Activated CD8-positive, alpha-beta memory T cell treated with anti-CD3 and anti-CD28 coated beads for 1 hour (primary cell): ENCODE data around the gene TRAF4.

ENCODE experiments used
- DNase-seq, 2 donors: peaks; one replicate each; pipeline ENCODE4 v3.0.0-alpha.2; 2020; ENCODE audit warnings: low read depth in 1 of 2; ENCODE audit errors: extremely low read depth in 1 of 2

The TRAF4 gene, protein sequence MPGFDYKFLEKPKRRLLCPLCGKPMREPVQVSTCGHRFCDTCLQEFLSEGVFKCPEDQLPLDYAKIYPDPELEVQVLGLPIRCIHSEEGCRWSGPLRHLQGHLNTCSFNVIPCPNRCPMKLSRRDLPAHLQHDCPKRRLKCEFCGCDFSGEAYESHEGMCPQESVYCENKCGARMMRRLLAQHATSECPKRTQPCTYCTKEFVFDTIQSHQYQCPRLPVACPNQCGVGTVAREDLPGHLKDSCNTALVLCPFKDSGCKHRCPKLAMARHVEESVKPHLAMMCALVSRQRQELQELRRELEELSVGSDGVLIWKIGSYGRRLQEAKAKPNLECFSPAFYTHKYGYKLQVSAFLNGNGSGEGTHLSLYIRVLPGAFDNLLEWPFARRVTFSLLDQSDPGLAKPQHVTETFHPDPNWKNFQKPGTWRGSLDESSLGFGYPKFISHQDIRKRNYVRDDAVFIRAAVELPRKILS

GRCh38 chr17:28743243-28744103 is at the start of gene TRAF4:
Gene TRAF4, plus strand, starts transcription at chr17:28744011. Its CDS starts 102 bp downstream, at chr17:28744113.
- peak in 1 of 2 donors; percentile 60 for DNase-seq

- DNase-seq = no peak
Observed at GRCh38 chr17:28698253-28698941, 45.4 kb upstream of the TRAF4 start.

- no peak for DNase-seq
Observed at GRCh38 chr17:28700278-28700677, 43.5 kb upstream of the TRAF4 start.

DNA sequence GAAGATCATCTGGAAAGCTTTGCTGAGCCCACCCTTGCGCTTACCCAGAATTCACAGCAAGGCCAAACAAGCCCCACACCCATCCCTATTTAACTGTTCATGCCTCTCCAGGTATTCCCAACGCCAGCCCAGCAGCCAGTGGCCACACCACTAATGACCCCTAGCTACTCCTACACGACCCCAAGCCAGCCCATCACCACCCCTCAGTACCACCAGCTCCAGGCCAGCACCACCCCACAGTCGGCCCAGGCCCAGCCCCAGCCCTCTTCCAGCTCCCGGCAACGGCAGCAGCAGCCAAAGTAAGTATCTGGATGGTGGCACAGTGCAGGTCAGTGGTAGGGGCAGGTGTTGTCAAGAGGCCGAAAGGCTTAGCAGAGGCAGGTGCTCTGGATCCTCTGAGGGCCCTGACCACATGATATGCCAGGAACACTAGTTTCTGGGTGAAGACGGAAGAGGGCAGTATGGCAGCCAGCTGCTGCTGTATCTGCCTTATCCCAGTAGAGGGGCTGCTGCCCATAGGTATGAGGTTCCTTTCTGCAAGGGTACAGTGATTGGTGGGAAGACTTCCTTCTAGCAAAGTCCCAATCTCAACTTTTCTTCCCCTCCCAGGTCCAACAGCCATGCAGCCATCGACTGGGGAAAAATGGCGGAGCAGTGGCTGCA is 42.9 kb upstream of the TRAF4 start:
- no peak for DNase-seq

- DNase-seq = no peak
Observed at GRCh38 chr17:28702026-28702751, 41.6 kb upstream of the TRAF4 start.

GRCh38 chr17:28702752-28703150 is 41.1 kb upstream of the TRAF4 start:
- no peak for DNase-seq

DNA sequence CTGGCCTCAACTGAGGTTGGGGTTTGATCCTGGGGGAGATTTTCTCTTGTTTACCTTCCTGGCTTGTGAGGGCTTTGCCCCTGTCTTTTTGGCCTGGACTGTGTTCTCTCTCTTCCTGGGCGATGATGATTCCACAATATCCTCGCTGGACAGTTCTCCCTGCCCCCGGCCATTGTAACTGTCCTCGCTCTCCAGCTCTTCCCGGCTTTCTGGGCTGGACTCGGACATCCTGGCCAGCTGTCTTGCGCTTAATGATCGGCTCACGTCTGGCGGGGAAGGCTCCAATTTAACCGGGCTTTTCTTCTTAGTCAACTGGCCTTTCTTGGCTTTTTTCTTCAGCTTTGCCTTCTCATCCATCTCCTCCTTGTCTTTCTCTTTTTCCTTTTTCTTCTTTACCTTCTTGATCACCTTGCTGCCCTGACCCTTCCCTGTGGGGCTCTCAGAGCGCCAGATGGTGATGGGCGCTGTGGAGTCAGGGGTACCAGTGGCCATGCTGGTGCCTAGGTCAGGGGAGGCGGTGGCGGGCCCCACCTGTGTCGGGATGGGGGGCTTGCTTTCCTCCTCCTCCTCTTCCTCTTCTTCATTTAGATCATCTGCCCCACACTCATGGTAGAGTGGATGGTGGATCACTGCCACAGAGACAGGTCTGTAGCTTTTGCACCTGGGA is 40.1 kb upstream of the TRAF4 start:
- no peak for DNase-seq

- no peak for DNase-seq
Observed at GRCh38 chr17:28704219-28704858, 39.5 kb upstream of the TRAF4 start.

- DNase-seq = no peak
Observed at GRCh38 chr17:28705074-28705659, 38.6 kb upstream of the TRAF4 start.

- no peak for DNase-seq
Observed at GRCh38 chr17:28705728-28706334, 38.0 kb upstream of the TRAF4 start.

GRCh38 chr17:28706471-28707338 is 37.1 kb upstream of the TRAF4 start:
- no peak for DNase-seq

GRCh38 chr17:28707339-28707720 is 36.5 kb upstream of the TRAF4 start:
- DNase-seq = no peak

DNA sequence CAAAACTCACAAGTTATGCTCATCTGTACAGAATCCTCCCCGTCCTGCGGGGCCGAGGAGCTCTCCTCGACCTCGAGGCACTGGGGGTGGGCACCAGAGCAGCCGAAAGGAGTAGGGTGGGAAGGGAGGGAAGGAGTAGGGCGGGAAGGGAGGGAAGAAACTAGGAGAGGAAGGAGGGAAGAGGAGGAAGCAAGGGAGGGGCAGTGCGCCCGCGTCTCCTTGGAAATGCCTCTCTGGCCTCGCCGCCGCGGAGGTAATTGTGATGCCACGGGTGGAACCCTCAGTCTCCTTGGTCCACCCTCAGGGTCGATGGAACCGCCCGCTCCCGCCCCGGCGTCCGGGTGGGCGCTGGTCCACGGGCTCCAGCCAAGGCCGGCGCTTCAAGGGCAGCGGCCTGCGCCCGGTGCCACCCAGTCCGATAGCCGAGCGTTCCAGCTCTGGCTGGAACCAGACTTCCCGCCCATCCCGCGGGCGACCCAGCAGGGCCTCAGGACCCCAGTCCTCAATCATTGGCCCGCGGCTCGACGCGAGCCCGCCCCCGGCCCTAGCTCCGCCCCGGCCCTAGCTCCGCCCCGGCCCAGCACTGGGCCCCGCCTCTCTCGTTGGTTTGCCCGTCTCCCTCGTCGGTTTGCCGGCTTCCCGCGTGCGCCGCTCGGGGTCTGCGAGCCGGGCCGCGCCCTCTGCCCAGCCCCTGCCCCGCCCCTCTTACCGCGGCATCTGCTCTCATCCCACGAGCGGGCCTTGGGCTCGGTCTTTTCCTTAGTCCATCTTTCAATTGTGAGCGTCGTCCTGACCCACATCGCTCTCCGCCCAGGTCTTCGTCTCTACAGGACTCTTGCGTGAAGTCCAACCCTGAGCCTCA is 32.7 kb upstream of the TRAF4 start:
- peak; percentile 42 to 84 for DNase-seq

DNA sequence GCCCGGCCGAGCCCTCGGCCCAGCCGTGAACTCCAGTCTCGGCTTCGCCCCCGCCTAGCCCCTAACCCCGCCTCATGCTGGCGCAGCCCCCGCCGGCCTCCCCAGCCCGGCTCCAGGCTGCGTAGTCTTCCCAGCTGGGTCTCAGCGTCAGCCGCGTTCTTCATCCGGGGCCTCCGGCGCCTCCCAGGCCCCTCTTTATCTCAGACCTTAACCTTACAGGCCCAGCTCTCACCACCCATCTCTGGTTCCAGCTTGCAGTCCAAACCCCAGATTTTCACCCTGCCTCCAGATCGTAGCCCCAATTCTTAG is 32.1 kb upstream of the TRAF4 start, which contains the start of gene PROCA1:
Gene PROCA1 (minus strand): TSS at position 166 of the 309 bp plus-strand sequence. CDS start 228 bp downstream, outside the sequence.
- peak in 1 of 2 donors; percentile 13 for DNase-seq

DNA sequence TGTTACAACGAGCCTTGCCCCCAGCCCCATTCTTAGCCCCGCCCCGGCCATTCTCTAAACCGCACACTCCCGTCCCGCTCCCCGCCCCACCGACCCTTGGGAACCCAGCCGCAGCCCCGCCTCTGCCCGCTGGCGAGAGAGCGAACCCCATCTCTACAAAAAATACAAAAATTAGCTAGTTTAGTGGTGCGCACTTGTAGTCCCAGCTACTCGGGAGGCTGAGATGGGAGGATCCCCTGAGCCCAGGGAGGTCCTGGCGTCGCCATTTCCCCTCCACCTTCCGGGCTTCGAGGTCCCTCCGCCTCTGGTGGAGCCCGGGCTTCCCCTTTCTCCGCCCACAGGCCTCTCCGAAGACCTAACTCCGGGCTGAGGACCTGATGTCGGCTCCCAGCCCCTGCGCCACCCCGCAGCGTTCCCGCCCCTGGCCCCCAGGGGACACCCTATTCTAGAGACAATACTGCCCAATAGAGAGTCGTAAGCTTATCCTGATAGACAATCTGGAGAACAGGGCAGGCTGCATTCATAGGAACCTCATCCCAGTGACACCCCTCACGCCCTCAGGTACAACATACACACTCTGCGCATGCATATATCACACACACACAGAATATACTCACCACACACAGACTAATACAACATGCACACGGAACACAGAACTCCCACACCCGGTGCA is 31.6 kb upstream of the TRAF4 start:
- DNase-seq = peak in 1 of 2 donors; percentile 30
